Ectodermal cell (in vitro differentiated cells): ENCODE results near the gene LAMP2.

Experiments
- H3K27ac ChIP-seq: 2 replicates; pipeline ENCODE4 v1.7.0; 2013; ENCODE audit warnings: mild to moderate bottlenecking, low read depth, low read length; ENCODE audit not compliant: insufficient read depth, poor library complexity, severe bottlenecking
- H3K27me3 ChIP-seq: 2 replicates; pipeline ENCODE4 v1.7.0; 2013; ENCODE audit warnings: mild to moderate bottlenecking, low read length; ENCODE audit not compliant: insufficient read depth, control insufficient read depth, poor library complexity, severe bottlenecking
- H3K36me3 ChIP-seq: one replicate; pipeline ENCODE4 v1.7.0; 2013; ENCODE audit warnings: low read length; ENCODE audit not compliant: control insufficient read depth, insufficient read depth
- H3K4me1 ChIP-seq: one replicate; pipeline ENCODE4 v1.7.0; 2013; ENCODE audit warnings: low read length; ENCODE audit not compliant: control insufficient read depth, insufficient read depth
- H3K4me3 ChIP-seq: 2 replicates; pipeline ENCODE4 v1.7.0; 2013; ENCODE audit warnings: low read depth, low read length, control low read depth; ENCODE audit not compliant: insufficient read depth
- H3K9me3 ChIP-seq: 2 replicates; pipeline ENCODE4 v1.7.0; 2013; ENCODE audit warnings: mild to moderate bottlenecking, low read length, moderate library complexity; ENCODE audit not compliant: control insufficient read depth
- WGBS, 2 experiments: methylation state at CpG; one replicate each; pipeline ENCODE4 v1.1.7; 2013; ENCODE audit warnings: missing lambda C conversion rate in 2 of 2; 5-methylcytosine and 5-hydroxymethylcytosine counted together

LAMP2 gene

DNA sequence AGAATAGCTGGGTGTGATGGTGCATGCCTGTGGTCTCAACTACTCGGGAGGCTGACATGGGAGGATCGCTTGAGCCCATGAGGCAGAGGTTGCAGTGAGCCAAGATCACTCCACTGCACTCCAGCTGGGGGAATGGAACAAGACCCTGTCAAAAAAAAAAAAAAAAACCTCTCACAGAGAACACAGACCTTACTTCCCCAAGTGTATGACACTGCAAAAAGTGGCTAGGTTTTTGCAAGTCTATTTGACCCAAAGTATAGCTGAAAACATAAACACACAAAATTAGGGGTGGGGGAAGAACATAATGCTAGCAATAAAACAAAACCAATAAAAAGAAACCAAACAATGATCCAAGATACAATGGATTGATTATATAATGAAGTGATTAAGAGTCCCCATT, 6.7 kb downstream of the LAMP2 start:
- Histone ChIP-seq H3K4me3 (no peak overlapping the region), H3K9me3 (no peaks in the 10 kb centered on the region), H3K27me3 (no peaks in the 10 kb centered on the region), H3K27ac (no peak overlapping the region), H3K4me1 (no peaks in the 10 kb centered on the region), H3K36me3 (no peaks in the 10 kb centered on the region)
- WGBS, 2 experiments, result 79 to 95% methylated on average over 2 of the region's 2 CpGs

DNA sequence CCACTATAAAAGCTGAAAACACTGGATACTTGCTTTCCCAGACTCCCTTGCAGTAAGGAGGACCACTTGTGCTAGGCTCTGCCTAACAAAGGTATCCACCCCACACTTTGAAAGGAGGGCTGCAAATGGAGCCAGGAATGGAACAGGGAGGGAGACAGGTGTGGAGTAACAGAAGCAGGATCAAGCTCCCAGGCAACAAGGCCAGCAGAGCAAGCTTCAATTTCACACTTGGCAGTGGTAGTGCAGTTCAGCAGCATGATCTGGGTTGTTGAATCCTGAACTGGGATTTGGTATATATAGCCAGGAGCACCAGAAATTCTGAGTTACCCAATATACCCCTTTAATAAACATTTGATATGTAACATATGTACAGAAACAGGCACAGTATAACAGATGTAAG, 9.8 kb downstream of the LAMP2 start:
- Histone ChIP-seq H3K4me3 (no peak overlapping the region), H3K4me1 (no peaks in the 10 kb centered on the region), H3K9me3 (no peaks in the 10 kb centered on the region), H3K27ac (no peak overlapping the region), H3K36me3 (no peaks in the 10 kb centered on the region), H3K27me3 (no peaks in the 10 kb centered on the region)

- H3K27ac ChIP-seq, result no peak overlapping the region
- H3K36me3 ChIP-seq, result no peaks in the 10 kb centered on the region
- 87 to 93% methylated on average over 2 of the region's 2 CpGs for WGBS, 2 experiments
These were observed 11.3 kb downstream of the LAMP2 start for GRCh38 chrX:120457766-120458180.

GRCh38 chrX:120456973-120457372, 12.1 kb downstream of the LAMP2 start:
- WGBS, 2 experiments, result 62% methylated on average over 3 of the region's 4 CpGs

More at GRCh38 chrX:120457766-120458180, 11.3 kb downstream of the LAMP2 start:
- no peaks in the 10 kb centered on the region for H3K4me1 ChIP-seq
- no peak overlapping the region for H3K4me3 ChIP-seq
- no peaks in the 10 kb centered on the region for H3K27me3 ChIP-seq
- H3K9me3 ChIP-seq, result no peaks in the 10 kb centered on the region

DNA sequence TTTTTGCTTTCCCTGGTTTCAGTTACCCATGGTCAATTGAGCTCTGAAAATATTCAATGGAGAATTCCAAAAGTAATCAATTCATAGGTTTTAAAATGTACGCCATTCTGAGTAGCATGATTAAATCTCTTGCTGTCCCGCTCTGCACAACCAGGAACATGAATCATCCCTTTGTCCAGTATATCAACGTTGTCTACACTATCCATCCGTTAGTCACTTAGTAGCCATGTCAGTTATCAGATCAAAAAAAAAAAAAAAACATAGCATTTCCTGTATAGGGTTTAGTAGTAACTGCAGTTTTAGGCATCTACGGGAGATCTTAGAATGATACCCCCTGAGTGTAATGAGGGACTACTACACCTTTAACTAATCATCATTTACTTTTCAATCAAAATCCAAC, 15.1 kb downstream of the LAMP2 start:
- no peaks in the 10 kb centered on the region for H3K27me3 ChIP-seq
- 88 to 96% methylated on average over 2 to 3 of the region's 5 CpGs for WGBS, 2 experiments
- H3K36me3 ChIP-seq, result no peaks in the 10 kb centered on the region
- no peak overlapping the region for H3K27ac ChIP-seq
- H3K9me3 ChIP-seq, result no peaks in the 10 kb centered on the region
- H3K4me3 ChIP-seq, result no peak overlapping the region
- no peaks in the 10 kb centered on the region for H3K4me1 ChIP-seq

More at GRCh38 chrX:120456973-120457372, 12.1 kb downstream of the LAMP2 start:
- no peaks in the 10 kb centered on the region for H3K4me1 ChIP-seq
- H3K9me3 ChIP-seq, result no peaks in the 10 kb centered on the region
- no peak overlapping the region for H3K27ac ChIP-seq
- no peaks in the 10 kb centered on the region for H3K27me3 ChIP-seq
- H3K4me3 ChIP-seq, result no peak overlapping the region
- H3K36me3 ChIP-seq, result no peaks in the 10 kb centered on the region

DNA sequence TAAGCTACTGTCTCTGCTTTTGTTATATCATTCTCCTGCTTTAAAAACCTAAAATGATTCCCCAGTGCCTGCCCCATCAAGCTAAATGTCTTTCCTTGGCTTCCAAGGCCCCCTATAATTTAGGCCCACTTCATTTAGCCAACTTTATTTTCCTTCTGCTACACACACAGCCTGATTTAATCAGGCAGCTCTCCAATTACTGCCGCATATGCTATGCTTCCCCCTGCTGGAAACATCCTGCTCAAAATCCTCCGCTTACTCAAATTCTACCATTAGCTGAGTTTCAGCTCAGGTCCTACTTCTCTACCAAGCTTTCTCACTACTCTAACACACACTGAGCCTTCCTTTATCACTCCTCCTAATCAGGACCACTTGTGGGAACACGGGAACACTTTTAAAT, 17.0 kb downstream of the LAMP2 start:
- no peak overlapping the region for H3K4me3 ChIP-seq

DNA sequence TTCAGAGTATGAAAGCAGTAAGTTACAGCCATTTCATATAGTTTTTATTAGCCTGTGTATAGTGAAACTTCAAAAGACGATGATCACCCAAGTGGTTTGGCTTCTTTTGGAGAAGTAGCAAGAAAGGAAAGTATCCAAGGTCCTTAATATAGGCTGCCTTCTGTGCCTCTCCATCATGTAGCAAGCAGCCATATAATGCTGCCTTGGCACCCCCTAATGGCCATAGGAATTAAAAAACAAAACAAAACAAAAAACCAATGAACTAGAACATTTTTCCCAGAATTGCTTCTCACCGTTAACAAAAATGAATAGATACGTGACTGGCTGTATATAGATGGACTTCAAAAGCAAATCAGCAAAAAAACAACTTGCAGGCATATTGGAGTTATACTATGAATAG, 18.9 kb downstream of the LAMP2 start:
- no peaks in the 10 kb centered on the region for H3K9me3 ChIP-seq
- H3K4me3 ChIP-seq, result no peak overlapping the region
- H3K27me3 ChIP-seq, result no peaks in the 10 kb centered on the region
- no peak overlapping the region for H3K27ac ChIP-seq
- H3K36me3 ChIP-seq, result no peaks in the 10 kb centered on the region
- no peaks in the 10 kb centered on the region for H3K4me1 ChIP-seq
- WGBS, 2 experiments, result 91 to 100% methylated on average over 1 to 3 of the region's 3 CpGs

More for the DNA sequence above, 17.0 kb downstream of the LAMP2 start:
- WGBS, 2 experiments, result 41 to 45% methylated on average over 3 of the region's 3 CpGs
- no peaks in the 10 kb centered on the region for H3K36me3 ChIP-seq
- H3K9me3 ChIP-seq, result no peaks in the 10 kb centered on the region
- H3K4me1 ChIP-seq, result no peaks in the 10 kb centered on the region
- H3K27ac ChIP-seq, result no peak overlapping the region
- H3K27me3 ChIP-seq, result no peaks in the 10 kb centered on the region

DNA sequence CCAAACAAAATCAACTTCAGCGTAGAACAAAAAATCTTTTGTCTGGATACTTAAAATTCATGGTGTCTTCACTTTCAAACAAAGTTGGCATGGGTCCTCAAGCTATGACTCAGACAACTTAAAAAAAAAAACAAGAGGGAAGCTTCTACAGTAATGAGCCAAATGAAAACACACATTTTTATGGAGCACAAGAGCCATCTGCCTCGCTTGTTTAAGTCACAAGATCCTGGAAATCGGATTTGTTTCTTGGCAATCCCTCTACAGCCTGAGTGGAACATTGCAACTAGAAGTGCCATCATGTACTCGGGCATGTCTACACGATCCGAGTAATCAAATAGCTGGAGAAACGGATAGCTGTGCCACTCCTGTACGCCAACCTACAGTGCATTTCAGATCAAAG, 22.6 kb downstream of the LAMP2 start:
- no peaks in the 10 kb centered on the region for H3K27me3 ChIP-seq
- H3K27ac ChIP-seq, result no peak overlapping the region
- 92 to 95% methylated on average over 8 of the region's 8 CpGs for WGBS, 2 experiments
- H3K36me3 ChIP-seq, result no peaks in the 10 kb centered on the region
- H3K4me3 ChIP-seq, result no peak overlapping the region
- H3K9me3 ChIP-seq, result no peaks in the 10 kb centered on the region
- no peaks in the 10 kb centered on the region for H3K4me1 ChIP-seq

- Histone ChIP-seq H3K27ac (no peak overlapping the region), H3K9me3 (no peaks in the 10 kb centered on the region), H3K4me3 (no peak overlapping the region), H3K36me3 (no peaks in the 10 kb centered on the region), H3K4me1 (no peaks in the 10 kb centered on the region), H3K27me3 (no peaks in the 10 kb centered on the region)
- 92 to 96% methylated on average over 3 of the region's 3 CpGs for WGBS, 2 experiments
These were observed 29.2 kb downstream of the LAMP2 start for GRCh38 chrX:120439921-120440320.

DNA sequence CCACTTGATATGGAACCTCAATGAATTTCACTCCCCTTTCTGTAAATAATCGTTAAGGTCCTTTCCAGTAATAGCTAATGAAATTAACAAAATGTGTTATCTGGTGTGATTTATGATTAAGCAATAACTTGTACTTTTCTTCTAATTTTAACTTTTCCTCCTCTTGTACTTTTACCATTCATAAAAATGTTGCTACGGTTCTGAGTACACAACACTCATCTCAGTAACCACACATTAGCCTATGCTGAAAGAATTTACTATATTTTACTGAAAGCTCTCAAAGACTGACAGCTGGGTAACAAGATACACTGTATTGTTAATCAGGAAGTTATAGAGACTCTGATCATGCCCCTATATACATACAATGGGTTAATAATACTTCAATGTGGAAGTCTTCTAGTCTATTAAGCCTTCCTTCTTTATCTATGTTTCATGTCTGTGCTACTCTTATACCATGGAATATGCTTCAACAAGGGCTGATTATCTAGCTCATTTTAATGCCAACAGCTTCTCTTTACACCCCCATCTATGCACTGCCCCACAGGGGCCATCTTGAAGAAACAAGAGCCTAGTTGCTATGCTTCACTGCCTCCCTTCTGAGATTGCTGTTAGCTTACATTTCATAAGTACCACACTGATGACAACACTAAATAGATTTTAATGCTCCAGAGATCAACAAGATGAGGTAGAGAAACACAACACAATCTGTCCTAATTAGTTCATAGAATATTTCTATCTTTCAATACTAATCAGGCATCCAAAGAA, 39.1 kb downstream of the LAMP2 start:
- WGBS, 2 experiments, result 92 to 100% methylated on average over 1 of the region's 2 CpGs
- Histone ChIP-seq H3K9me3 (no peaks in the 10 kb centered on the region), H3K27me3 (no peaks in the 10 kb centered on the region), H3K4me1 (no peaks in the 10 kb centered on the region), H3K36me3 (no peaks in the 10 kb centered on the region), H3K27ac (no peak overlapping the region), H3K4me3 (no peak overlapping the region)
